ENCODE results near the gene LRMDA.
A peak's percentile ranks its signal among the peaks of the same experiment; 100 is the strongest.

LRMDA gene

DNA sequence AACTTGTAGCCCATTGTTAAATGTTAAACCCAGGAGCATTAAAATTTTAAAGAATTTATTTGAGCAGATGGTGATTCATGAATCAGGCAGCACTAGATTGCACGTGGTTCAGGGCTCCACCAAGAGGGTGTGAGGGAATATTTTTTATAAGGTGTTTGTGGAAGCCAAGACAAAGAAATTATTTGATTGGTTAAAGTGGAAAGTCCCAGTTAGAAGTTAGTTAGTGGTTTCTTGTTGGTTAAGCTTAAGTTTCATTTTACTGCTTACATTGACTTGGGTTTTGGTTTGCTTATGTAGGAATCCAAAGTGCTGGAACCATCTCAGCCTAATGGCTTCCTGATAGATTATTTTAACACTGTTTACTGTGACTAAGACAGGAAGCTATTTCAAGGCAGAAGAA is 906.2 kb downstream of the LRMDA start:
- peak; percentile 68 for DNase-seq

DNA sequence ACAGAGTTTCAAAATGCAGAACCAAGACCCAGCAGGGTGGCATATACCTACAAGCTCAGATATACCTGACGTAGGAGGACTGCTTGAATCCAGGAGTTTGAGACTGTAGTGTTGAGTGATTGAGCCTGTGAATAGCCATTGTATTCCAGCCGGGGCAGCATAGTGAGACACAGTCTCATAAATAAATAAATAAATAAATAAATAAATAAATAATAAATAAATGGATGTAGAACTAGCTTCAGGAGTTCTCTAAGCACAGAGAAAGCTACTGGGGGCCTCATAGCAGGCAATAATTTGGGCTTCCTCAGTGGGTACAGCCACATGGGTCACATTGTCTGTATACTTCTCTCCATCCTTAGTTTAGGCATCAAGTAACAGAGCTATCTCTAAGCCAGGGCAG is 906.8 kb downstream of the LRMDA start:
- DNase-seq: no peak

DNA sequence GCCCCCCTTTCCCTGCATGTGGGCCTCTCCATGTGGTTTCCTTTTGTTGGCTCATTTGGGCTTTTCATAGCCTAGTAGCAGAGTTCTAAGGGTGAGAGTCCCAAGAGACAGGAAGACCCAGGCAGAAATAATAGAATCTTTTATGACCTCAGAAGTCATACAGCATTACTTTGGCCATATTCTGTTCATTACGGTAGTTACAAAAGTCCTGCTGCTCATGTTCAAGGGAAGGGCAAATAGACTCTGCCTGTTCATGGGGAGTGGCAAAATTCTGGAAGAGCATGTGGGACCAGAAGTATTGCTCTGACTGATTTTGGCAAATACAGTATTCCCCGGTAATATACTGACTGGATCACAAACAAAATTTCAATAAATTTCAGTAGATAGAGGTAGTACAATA is 910.3 kb downstream of the LRMDA start:
- DNase-seq: no peak

DNA sequence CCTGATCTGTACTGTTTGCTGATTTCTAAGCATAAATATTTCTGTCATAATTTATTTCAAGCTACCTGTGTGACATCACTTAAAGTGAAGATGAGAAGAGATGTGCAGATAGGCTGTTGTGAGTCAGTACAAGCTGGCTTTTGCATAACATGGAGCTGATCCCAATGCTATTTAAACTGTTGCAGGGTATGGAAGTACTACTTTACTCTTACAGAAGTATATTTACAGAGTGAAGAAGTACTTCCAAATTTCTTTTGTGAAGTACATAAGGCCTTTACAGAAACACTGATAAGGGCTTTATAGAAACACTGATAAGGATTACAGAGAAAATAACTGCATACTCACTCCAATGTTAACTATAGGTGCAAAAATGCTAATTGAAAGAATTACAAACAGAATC is 911.6 kb downstream of the LRMDA start:
- no peak for DNase-seq

GRCh38 chr10:76347832-76348231 is 916.4 kb downstream of the LRMDA start:
- DNase-seq: no peak

- DNase-seq: no peak
Observed at GRCh38 chr10:76350583-76350982, 919.2 kb downstream of the LRMDA start.

DNA sequence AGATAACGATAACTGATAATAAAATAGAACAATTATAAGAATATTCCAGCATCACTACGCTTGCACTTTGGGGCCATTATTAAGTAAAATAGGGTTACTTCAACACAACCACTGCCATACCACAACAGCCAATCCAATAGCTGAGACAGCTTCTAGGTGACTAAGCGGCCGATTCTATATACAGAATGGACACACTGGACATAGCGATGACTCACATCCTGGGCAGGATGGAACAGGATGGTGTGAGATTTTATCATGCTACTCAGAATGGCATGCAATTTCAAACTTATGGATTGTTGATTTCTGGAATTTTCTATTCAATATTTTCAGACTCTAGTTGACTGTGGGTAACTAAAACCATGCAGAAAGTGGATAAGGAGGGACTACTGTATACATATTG is 920.9 kb downstream of the LRMDA start:
- DNase-seq: peak; percentile 98

GRCh38 chr10:76353237-76353851 is 921.9 kb downstream of the LRMDA start:
- no peak for DNase-seq

- DNase-seq: no peak
Observed at GRCh38 chr10:76354212-76354738, 922.9 kb downstream of the LRMDA start.

GRCh38 chr10:76354921-76355320 is 923.5 kb downstream of the LRMDA start:
- no peak for DNase-seq

GRCh38 chr10:76356557-76356956 is 925.1 kb downstream of the LRMDA start:
- no peak for DNase-seq

DNA sequence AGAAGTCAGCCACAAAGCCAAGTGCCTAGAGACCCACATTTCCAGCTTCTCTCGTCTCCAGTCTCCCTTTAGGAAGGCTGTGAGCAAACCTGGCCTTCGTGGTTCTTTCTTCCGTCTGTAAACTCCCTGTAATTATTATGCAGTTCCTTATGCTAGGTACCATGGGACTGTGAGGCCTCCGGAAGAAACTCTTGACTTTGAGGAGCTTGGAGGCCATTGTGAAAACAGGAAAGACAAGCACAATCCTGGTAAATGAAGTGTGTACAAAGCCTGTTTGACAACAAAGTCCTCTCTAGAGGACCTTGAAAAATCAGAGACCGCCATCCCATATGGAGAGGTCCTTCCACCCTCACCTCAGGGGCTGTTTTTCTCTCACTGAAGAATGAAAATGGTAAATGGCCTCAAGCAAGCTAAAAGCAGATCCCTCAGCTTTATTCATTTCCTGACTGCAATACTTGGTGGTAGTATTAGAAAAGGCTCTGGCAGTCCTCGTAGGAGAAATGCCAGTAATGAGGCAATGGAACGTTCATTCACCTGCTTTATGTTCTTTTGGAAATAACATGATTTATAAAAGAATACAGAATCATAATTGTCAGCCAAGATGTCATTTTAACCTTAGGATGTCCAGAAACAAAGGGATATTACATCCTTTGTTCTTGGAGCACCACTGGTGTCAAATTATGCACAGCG is 926.4 kb downstream of the LRMDA start:
- DNase-seq: no peak

- no peak for DNase-seq
Observed at GRCh38 chr10:76358743-76359395, 927.4 kb downstream of the LRMDA start.

DNA sequence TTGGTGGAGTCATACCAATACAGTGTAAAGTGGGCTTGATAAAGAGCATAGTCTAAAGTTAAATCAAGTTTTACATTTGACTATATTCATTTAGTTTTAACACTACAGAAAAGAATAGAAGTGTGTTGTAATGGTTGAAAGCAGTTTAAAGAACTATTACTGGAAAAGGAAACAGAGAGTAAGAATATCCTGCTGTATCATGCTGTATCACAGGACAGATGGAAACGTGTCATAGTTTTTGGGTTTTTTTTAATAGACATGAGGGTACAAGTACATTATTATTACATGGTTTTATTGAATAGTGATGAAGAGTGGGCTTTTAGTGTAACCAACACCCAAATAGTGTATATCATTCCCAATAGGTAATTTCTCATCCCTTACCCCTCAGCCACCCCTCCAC is 944.3 kb downstream of the LRMDA start:
- DNase-seq: no peak

DNA sequence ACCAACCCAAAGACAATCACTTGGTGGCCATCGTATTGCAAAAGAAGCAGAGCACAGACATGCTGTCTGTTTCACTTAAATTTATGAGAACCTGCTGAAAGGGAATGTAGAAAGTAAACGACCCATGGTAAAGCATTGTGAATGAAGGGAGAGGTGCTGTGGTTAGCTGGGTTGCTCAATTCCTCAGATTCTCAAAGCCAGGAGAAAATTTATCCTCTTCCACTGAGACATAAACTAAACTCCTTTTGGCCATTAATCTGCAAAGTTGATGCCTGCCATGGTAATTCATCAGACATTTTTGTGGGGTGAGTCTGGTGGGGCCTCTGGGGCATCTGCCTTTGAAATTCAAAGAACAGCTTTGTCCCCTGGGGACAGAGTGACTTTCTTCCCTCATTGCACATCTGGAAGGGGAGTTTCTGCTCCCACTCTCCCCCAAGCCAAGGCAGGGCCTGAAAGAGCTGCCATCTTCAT is 951.0 kb downstream of the LRMDA start:
- DNase-seq: peak; percentile 79

GRCh38 chr10:76388321-76389023 is 957.0 kb downstream of the LRMDA start:
- no peak for DNase-seq

DNA sequence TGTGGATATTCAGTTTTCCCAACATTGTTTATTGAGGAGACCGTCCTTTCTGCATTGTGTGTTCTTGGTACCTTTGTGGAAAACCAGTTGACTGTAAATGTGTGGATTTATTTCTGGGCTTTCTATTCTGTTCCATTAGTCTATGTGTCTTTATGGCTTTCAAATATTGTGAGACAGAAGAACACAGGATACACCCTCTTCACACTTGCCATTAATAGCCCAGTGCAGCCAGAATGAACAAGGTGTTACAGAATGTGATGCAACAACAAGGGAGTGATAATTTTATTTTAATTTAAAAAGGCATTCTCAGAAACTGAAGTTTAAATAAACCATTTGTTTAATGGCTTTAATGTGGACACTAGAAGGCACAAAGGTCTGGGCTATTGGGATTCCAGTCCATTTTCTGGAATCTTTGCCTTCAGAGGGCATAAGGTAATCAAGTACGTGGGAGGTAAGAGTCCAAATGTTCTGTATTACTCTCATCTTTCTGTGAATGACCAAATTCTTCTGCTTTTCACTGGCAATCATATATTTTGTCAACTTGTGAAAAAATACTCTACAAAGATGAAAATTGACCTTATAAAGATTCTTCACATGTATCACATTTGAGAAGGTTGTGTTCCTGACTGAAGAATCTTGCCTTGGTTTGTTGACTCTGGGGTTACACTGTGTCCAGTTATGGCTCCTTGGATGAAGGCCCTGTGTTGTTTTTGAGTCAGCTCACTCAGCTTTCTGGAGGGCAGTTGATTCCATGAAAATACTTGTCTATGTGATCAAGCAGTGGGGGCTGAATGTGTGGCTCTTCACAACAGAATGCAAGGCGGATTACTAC is 962.7 kb downstream of the LRMDA start:
- no peak for DNase-seq

DNA sequence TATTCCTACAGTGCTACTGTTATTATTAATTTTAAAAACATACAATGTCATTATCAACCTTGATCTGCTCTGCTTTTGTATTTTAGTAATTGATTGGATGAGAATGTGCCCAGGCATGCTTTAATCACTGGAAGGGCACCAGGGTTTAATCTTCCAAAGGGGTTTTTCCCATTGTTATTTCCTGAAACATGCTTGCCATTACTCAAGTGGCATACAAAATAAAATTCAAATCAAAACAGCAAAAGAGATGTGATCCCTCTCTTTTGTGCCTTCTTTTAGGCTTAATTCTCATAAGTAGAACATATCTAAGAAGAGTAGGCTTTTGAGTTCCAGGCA is 963.3 kb downstream of the LRMDA start:
- no peak for DNase-seq

- DNase-seq: no peak
Observed at GRCh38 chr10:76395251-76395650, 963.8 kb downstream of the LRMDA start.

- DNase-seq: no peak
Observed at GRCh38 chr10:76396134-76396533, 964.7 kb downstream of the LRMDA start.

DNA sequence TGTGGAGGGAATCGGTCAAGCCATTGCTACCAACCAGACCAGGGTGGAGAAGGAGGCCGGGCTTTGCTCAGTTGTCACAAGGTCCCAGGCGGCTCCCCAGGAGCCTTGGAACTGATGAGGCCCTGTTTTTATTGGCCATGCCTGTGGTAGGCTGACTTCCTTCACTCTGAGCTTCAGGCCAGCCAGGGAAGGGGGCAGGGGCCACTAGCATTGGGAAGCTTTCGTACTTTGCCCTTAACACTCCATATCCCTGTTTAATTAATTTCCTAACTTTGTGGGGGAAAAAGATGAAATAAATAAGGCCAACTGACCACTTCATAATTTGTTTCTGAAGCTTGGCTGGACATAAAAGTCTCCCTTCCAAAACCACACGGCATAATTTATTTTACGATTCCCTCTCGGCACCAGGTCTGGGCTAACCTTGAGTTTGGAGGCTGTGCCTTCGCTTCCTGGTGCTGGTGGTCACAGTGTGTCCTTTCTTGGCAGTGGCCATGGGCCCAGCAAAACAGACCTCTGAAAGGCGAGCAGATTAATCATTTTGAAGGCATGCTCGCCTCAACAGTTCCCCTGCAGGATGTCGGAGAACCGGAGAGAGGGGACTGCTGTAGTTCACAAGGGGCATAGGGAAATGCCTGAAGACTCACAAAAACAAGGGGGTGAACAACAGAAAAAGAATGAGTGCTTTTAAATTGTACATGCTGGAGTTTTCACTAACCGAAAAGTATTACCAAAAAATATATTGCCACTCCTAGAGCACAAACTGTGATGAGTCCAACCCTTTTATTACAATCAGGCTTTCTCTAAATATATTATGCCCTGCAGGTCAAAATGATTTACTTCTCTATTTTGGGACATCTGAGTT is 966.0 kb downstream of the LRMDA start:
- no peak for DNase-seq
